ENCODE data around the gene GALNT15. TPM values are rescaled to one million over a fixed set of nuclear protein-coding genes. Genes with fewer than 3 reads are reported as not detected.

The GALNT15 gene
- total RNA-seq, 2 experiments from 2014 or later = not detected

- TF ChIP-seq, protein P1, sequence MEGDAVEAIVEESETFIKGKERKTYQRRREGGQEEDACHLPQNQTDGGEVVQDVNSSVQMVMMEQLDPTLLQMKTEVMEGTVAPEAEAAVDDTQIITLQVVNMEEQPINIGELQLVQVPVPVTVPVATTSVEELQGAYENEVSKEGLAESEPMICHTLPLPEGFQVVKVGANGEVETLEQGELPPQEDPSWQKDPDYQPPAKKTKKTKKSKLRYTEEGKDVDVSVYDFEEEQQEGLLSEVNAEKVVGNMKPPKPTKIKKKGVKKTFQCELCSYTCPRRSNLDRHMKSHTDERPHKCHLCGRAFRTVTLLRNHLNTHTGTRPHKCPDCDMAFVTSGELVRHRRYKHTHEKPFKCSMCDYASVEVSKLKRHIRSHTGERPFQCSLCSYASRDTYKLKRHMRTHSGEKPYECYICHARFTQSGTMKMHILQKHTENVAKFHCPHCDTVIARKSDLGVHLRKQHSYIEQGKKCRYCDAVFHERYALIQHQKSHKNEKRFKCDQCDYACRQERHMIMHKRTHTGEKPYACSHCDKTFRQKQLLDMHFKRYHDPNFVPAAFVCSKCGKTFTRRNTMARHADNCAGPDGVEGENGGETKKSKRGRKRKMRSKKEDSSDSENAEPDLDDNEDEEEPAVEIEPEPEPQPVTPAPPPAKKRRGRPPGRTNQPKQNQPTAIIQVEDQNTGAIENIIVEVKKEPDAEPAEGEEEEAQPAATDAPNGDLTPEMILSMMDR (IDR thresholded peaks at IDR 0.05) = no peak
- DNase-seq = no peak
- intact Hi-C loops (cut with micrococcal nuclease) = no loop called here
- Mint-ChIP-seq H3K36me3 (ENCODE audit: low read depth) (no peaks in the 10 kb centered on the region), H3K4me1 (ENCODE audit: low read depth) (no peaks in the 10 kb centered on the region), H3K27ac (no peak overlapping the region), H3K9me3 (peaks cover 4% of the 10 kb centered on the region), H3K4me3 (no peak overlapping the region), H3K27me3 (peaks cover 6% of the 10 kb centered on the region)
- POLR2A ChIA-PET = no interaction called here
- CTCF ChIA-PET = interaction anchor here (1.1 kb wide), 1 partner anchor 29 kb away, joined by 3 read pairs; no protein-coding TSS in a partner anchor
- no peak for ATAC-seq
These were observed 24.2 kb upstream of the GALNT15 start for GRCh38 chr3:16150285-16150684.

DNA sequence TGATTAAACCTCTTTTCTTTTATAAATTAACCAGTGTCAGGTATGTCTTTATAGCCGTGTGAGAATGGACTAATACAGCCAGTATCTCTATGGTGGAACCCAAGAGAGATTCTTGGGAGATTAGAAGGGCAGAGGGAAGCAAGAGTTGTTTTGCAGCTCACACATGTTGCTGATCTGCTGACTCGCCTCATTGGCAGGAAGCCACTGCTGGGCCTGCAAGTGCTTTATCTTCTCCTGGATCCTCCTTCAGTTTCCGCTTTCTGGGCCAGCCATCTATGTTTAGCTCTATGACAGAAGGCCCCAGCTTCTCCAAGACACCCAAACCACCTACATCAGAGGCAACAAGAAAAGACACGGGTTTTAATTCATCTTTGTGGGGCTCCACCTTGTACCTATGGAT, 23.4 kb upstream of the GALNT15 start:
- H3K36me3 Mint-ChIP-seq (ENCODE audit: low read depth) = no peaks in the 10 kb centered on the region
- POLR2A ChIA-PET = no interaction called here
- no peaks in the 10 kb centered on the region for H3K4me1 Mint-ChIP-seq (ENCODE audit: low read depth)
- CTCF ChIA-PET = interaction anchor here (1.1 kb wide), 1 partner anchor 28 kb away, joined by 3 read pairs; no protein-coding TSS in a partner anchor
- H3K27ac Mint-ChIP-seq = no peak overlapping the region
- DNase-seq (no peak), ATAC-seq (no peak)
- peaks cover 4% of the 10 kb centered on the region for H3K9me3 Mint-ChIP-seq
- peaks cover 4% of the 10 kb centered on the region for H3K27me3 Mint-ChIP-seq
- TF ChIP-seq, protein P1 (IDR thresholded peaks at IDR 0.05) = no peak
- H3K4me3 Mint-ChIP-seq = no peak overlapping the region
- intact Hi-C loops (cut with micrococcal nuclease) = no loop called here

DNA sequence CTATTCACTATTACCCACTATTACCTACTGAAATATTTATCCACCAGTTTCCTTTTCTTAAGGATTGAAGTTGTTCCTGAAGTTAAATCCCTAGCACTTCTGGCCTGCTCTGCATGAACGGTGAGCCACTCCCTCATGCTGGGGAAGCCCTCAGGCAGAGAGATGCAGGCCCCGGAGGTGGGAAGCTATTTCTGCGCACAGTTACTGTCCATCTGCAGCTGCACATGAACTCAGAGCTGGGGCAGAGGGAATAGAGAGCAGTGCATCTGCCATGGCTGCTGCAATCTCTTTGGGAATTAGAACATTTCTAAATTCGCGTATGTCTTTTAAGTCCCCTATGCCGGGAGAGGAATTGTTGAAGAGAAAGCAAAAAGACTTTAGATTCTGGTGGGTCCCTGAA, 6.3 kb upstream of the GALNT15 start:
- ChIA-PET CTCF (interaction anchor here (0.7 kb wide), 1 partner anchor 10 kb away, joined by 4 read pairs; no protein-coding TSS in a partner anchor), POLR2A (no interaction called here)
- TF ChIP-seq, protein P1 (IDR thresholded peaks at IDR 0.05) = no peak
- H3K4me3 Mint-ChIP-seq = no peak overlapping the region
- no peak overlapping the region for H3K27ac Mint-ChIP-seq
- DNase-seq (no peak), ATAC-seq (no peak)
- no peaks in the 10 kb centered on the region for H3K4me1 Mint-ChIP-seq (ENCODE audit: low read depth)
- peaks cover 6% of the 10 kb centered on the region for H3K36me3 Mint-ChIP-seq (ENCODE audit: low read depth)
- intact Hi-C loops (cut with micrococcal nuclease) = no loop called here
- H3K27me3 Mint-ChIP-seq = peaks cover 15% of the 10 kb centered on the region
- H3K9me3 Mint-ChIP-seq = peaks cover 11% of the 10 kb centered on the region

- H3K36me3 Mint-ChIP-seq (ENCODE audit: low read depth) = no peaks in the 10 kb centered on the region
- ATAC-seq (no peak), DNase-seq (no peak)
- H3K27ac Mint-ChIP-seq = no peak overlapping the region
- H3K9me3 Mint-ChIP-seq = peaks cover 3% of the 10 kb centered on the region
- TF ChIP-seq, protein P1 (IDR thresholded peaks at IDR 0.05) = no peak
- ChIA-PET POLR2A (no interaction called here), CTCF (no interaction called here)
- no peaks in the 10 kb centered on the region for H3K4me1 Mint-ChIP-seq (ENCODE audit: low read depth)
- peaks cover 8% of the 10 kb centered on the region for H3K27me3 Mint-ChIP-seq
- intact Hi-C loops (cut with micrococcal nuclease) = no loop called here
- H3K4me3 Mint-ChIP-seq = no peak overlapping the region
These were observed 3.5 kb upstream of the GALNT15 start for GRCh38 chr3:16171009-16171408.

- H3K4me3 Mint-ChIP-seq = no peak overlapping the region
- ATAC-seq = no peak
- intact Hi-C loops (cut with micrococcal nuclease) = no loop called here
- no peak for DNase-seq
- TF ChIP-seq, protein P1 (IDR thresholded peaks at IDR 0.05) = no peak
- no peak overlapping the region for H3K27ac Mint-ChIP-seq
- peaks cover 7% of the 10 kb centered on the region for H3K27me3 Mint-ChIP-seq
- peaks cover 3% of the 10 kb centered on the region for H3K9me3 Mint-ChIP-seq
- H3K4me1 Mint-ChIP-seq (ENCODE audit: low read depth) = no peaks in the 10 kb centered on the region
- no peaks in the 10 kb centered on the region for H3K36me3 Mint-ChIP-seq (ENCODE audit: low read depth)
- ChIA-PET CTCF (no interaction called here), POLR2A (no interaction called here)
These were observed 2.7 kb upstream of the GALNT15 start for GRCh38 chr3:16171825-16172224.
